ENCODE data around the gene KRT32. TPM values are rescaled to one million over a fixed set of nuclear protein-coding genes. Genes with fewer than 3 reads are reported as not detected.

The KRT32 gene
- total RNA-seq, 2 experiments from 2014 or later = not detected

DNA sequence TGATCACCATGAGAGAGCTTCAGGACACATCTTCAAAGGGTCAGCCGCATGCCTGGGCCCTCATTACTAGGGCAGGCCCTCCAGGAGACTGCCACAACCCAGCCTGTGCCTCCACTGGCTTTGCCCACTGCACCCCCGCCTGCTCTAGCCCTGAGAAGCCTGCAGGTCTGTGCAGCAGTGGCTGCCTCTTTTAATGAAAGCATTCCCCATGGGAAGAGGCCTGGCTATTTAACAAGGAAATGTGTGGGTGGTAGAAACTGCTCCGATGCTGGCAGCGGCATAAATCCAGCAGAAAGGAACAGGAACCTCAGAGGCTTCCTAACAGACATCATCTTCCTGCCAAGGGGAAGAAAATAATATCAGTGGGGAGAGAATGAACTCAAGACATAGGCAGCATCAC is 375 bp upstream of the KRT32 start:
- CTCF ChIA-PET = no interaction called here
- Mint-ChIP-seq H3K9me3 (peaks cover 3% of the 10 kb centered on the region), H3K27ac (no peak overlapping the region), H3K27me3 (peaks cover 4% of the 10 kb centered on the region), H3K4me1 (ENCODE audit: low read depth) (no peaks in the 10 kb centered on the region), H3K36me3 (ENCODE audit: low read depth) (no peaks in the 10 kb centered on the region), H3K4me3 (no peak overlapping the region)
- POLR2A ChIA-PET = no interaction called here
- DNase-seq (no peak), ATAC-seq (ENCODE audit: poor library complexity) (no peak)
- no peak for TF ChIP-seq CTCF (IDR thresholded peaks at IDR 0.05)
- no peaks in the 10 kb centered on the region for H3K36me3 ChIP-seq (ENCODE audit: insufficient read depth, low read length)
- no peaks in the 10 kb centered on the region for H3K4me1 ChIP-seq (ENCODE audit: insufficient read depth, low read length)
- H3K4me3 ChIP-seq (ENCODE audit: low read length) = no peak overlapping the region
- peaks cover 0 to 16% of the 10 kb centered on the region in 2 experiments for H3K9me3 ChIP-seq (ENCODE audit: control insufficient read depth in 1 of 2, insufficient read depth in 1 of 2, low read length in 2 of 2)
- H3K27me3 ChIP-seq (ENCODE audit: control insufficient read depth in 1 of 2, insufficient read depth in 2 of 2, low read length in 2 of 2) = peaks cover 0 to 7% of the 10 kb centered on the region in 2 experiments
- intact Hi-C loops (cut with DNase I, micrococcal nuclease) = no loop called here
- no peak overlapping the region for H3K27ac ChIP-seq (ENCODE audit: low read depth in 1 of 2, low read length in 2 of 2)

DNA sequence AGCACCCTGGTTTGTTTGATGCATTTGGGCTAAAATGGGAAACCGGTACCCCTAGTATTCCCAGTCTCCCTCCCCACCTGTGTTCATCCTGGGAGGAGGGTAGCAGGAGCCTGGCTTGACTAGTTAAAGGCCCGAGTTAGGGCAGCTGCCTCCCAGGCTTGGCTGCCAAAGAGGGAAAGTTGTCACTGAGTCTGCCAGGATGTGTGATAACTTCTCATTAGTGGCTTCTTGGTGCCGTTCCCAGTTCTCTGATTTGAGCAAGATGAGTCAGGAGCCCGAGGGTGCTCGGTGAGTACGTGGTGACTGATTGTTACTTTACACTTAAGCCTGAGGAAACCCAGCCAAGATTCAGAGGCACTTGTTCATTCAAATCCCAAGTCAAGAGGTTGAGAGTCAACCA is 2.5 kb downstream of the KRT32 start:
- Mint-ChIP-seq H3K27ac (no peak overlapping the region), H3K4me3 (no peak overlapping the region), H3K9me3 (no peaks in the 10 kb centered on the region), H3K36me3 (ENCODE audit: low read depth) (no peaks in the 10 kb centered on the region), H3K27me3 (no peaks in the 10 kb centered on the region), H3K4me1 (ENCODE audit: low read depth) (no peaks in the 10 kb centered on the region)
- Histone ChIP-seq H3K27me3 (ENCODE audit: control insufficient read depth in 1 of 2, insufficient read depth in 2 of 2, low read length in 2 of 2) (peaks cover 0 to 7% of the 10 kb centered on the region in 2 experiments), H3K4me1 (ENCODE audit: insufficient read depth, low read length) (no peaks in the 10 kb centered on the region), H3K36me3 (ENCODE audit: insufficient read depth, low read length) (no peaks in the 10 kb centered on the region), H3K9me3 (ENCODE audit: control insufficient read depth in 1 of 2, insufficient read depth in 1 of 2, low read length in 2 of 2) (peaks cover 0 to 16% of the 10 kb centered on the region in 2 experiments), H3K4me3 (ENCODE audit: low read length) (no peak overlapping the region), H3K27ac (ENCODE audit: low read depth in 1 of 2, low read length in 2 of 2) (no peak overlapping the region)
- ATAC-seq (ENCODE audit: poor library complexity) = no peak
- TF ChIP-seq CTCF (IDR thresholded peaks at IDR 0.05) = no peak
- no peak for DNase-seq
- ChIA-PET POLR2A (no interaction called here), CTCF (no interaction called here)
- intact Hi-C loops (cut with DNase I, micrococcal nuclease) = no loop called here

DNA sequence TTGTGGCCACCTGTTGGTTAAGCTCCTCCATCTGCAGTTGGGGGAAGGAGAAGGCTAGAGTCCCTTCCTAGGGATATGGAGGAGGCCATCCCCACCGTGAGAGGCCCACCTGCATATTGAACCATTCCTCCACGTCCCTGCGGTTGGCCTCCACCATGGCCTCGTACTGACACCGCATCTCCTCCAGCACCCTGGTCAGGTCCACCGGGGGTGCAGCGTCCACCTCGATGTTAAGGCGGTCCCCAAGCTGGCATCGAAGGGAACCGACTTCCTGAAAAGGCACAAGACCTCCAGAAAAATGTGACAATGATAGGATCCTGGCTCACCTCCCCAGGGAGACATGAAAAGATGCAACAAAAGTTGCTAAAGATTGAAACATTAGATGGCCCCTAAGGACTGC is 3.0 kb downstream of the KRT32 start:
- H3K27ac ChIP-seq (ENCODE audit: low read depth in 1 of 2, low read length in 2 of 2) = no peak overlapping the region
- Mint-ChIP-seq H3K27me3 (no peaks in the 10 kb centered on the region), H3K9me3 (no peaks in the 10 kb centered on the region), H3K4me1 (ENCODE audit: low read depth) (no peaks in the 10 kb centered on the region), H3K4me3 (no peak overlapping the region), H3K36me3 (ENCODE audit: low read depth) (no peaks in the 10 kb centered on the region), H3K27ac (no peak overlapping the region)
- ChIA-PET POLR2A (no interaction called here), CTCF (no interaction called here)
- intact Hi-C loops (cut with DNase I, micrococcal nuclease) = no loop called here
- peaks cover 0 to 16% of the 10 kb centered on the region in 2 experiments for H3K9me3 ChIP-seq (ENCODE audit: control insufficient read depth in 1 of 2, insufficient read depth in 1 of 2, low read length in 2 of 2)
- no peak for ATAC-seq (ENCODE audit: poor library complexity)
- TF ChIP-seq CTCF (IDR thresholded peaks at IDR 0.05) = no peak
- H3K36me3 ChIP-seq (ENCODE audit: insufficient read depth, low read length) = no peaks in the 10 kb centered on the region
- peaks cover 0 to 7% of the 10 kb centered on the region in 2 experiments for H3K27me3 ChIP-seq (ENCODE audit: control insufficient read depth in 1 of 2, insufficient read depth in 2 of 2, low read length in 2 of 2)
- no peaks in the 10 kb centered on the region for H3K4me1 ChIP-seq (ENCODE audit: insufficient read depth, low read length)
- no peak overlapping the region for H3K4me3 ChIP-seq (ENCODE audit: low read length)
- DNase-seq = no peak
